ENCODE measurements around the gene GPD2.

GRCh38 chr2:156486147-156486546, 50.0 kb downstream of the GPD2 start:
- no peak for TF ChIP-seq CTCF (conservative IDR thresholded peaks at IDR 0.05; ENCODE audit: low read depth, low read length)
- TF ChIP-seq RAD21 (IDR thresholded peaks at IDR 0.05; ENCODE audit: low read length): no peak
- TF ChIP-seq FOS (IDR thresholded peaks at IDR 0.05; ENCODE audit: low read depth, low read length): no peak
- TF ChIP-seq POLR2A (IDR thresholded peaks at IDR 0.05; ENCODE audit: low read depth, low read length): no peak
- TF ChIP-seq CEBPB (IDR thresholded peaks at IDR 0.05; ENCODE audit: low read depth, low read length): no peak
- TF ChIP-seq ELK1 (IDR thresholded peaks at IDR 0.05; ENCODE audit: borderline replicate concordance, low read depth, low read length): no peak
- TF ChIP-seq SMC3 (IDR thresholded peaks at IDR 0.05; ENCODE audit: low read depth, low read length): no peak
- no peak for TF ChIP-seq BHLHE40 (IDR thresholded peaks at IDR 0.05; ENCODE audit: low read depth, low read length)

Data from IMR-90 (cell line).